Panc1 (cell line): ENCODE results near the gene DCAF10. TPM values are rescaled to one million over a fixed set of nuclear protein-coding genes. Genes with fewer than 3 reads are reported as not detected.

Experiments used
- ATAC-seq: fragments of 200-7000 bp; cut with Tn5 transposase; 2 replicates; pipeline ENCODE4 v1.9.1; 2020; ENCODE audit warnings: mild to moderate bottlenecking, moderate library complexity
- BruUV-seq: library from RNA; stranded (reverse); fragments of 400-500 nt; replicated peaks from 2 replicates; lab custom pipeline; 2021; lab: Mats Ljungman, UMichigan
- CTCF ChIA-PET: fragments of 300-600 bp; sonication (Branson Sonifier 250); formaldehyde crosslinking; loops from one replicate; lab custom pipeline; 2022; ENCODE audit warnings: antibody characterized with exemption; lab: Charles Lee
- POLR2A ChIA-PET: fragments of 300-600 bp; sonication (Branson Sonifier 250); formaldehyde crosslinking; loops from one replicate; lab custom pipeline; 2022; ENCODE audit warnings: antibody characterized with exemption; lab: Charles Lee
- DNase-seq: peaks from one replicate; pipeline ENCODE4 v3.0.0-alpha.2; 2010; ENCODE audit warnings: low read depth, low spot score
- H3K27ac ChIP-seq: 2 replicates; pipeline ENCODE4 v1.5.1; 2011; ENCODE audit warnings: mild to moderate bottlenecking, low read length, inconsistent platforms
- H3K27me3 ChIP-seq: fragments of 200-500 bp; sonication (Bioruptor generic); 2 replicates; pipeline ENCODE4 v1.6.0; 2014; ENCODE audit warnings: low read length, inconsistent platforms; ENCODE audit not compliant: control insufficient read depth, insufficient read depth
- H3K36me3 ChIP-seq: fragments of 200-500 bp; sonication (Bioruptor generic); 2 replicates; pipeline ENCODE4 v1.5.1; 2014; ENCODE audit warnings: inconsistent platforms, mild to moderate bottlenecking, low read length, moderate library complexity; ENCODE audit not compliant: control insufficient read depth, insufficient read depth
- H3K4me1 ChIP-seq: 2 replicates; pipeline ENCODE4 v1.5.1; 2011; ENCODE audit warnings: inconsistent platforms, mild to moderate bottlenecking, low read length, moderate library complexity; ENCODE audit not compliant: control insufficient read depth, insufficient read depth
- H3K4me3 ChIP-seq, 2 experiments: 2 replicates each; pipeline ENCODE4 v1.5.1; 2011 to 2012; ENCODE audit warnings: low read depth in 2 of 2, low read length in 2 of 2, mild to moderate bottlenecking in 2 of 2, inconsistent platforms in 1 of 2, moderate library complexity in 1 of 2
- H3K9me3 ChIP-seq: fragments of 200-500 bp; sonication (Bioruptor generic); 2 replicates; pipeline ENCODE4 v1.5.1; 2014; ENCODE audit warnings: low read depth, mild to moderate bottlenecking, inconsistent platforms, low read length, moderate library complexity; ENCODE audit not compliant: control insufficient read depth, insufficient read depth
- CTCF ChIP-seq: fragments of 450-650 bp; IDR thresholded peaks from 2 replicates; pipeline ENCODE4 v1.5.1; 2017; ENCODE audit warnings: mild to moderate bottlenecking
- POLR2AphosphoS5 ChIP-seq: IDR thresholded peaks from 2 replicates; pipeline ENCODE4 v1.6.1; 2012; ENCODE audit warnings: mild to moderate bottlenecking, low read depth, low read length, moderate library complexity
- REST ChIP-seq, 2 experiments: IDR thresholded peaks; 2 replicates each; pipeline ENCODE4 v1.6.1; 2011 to 2012; ENCODE audit warnings: low read depth in 2 of 2, control low read depth in 1 of 2, low read length in 1 of 2, mild to moderate bottlenecking in 1 of 2, moderate library complexity in 1 of 2; ENCODE audit not compliant: insufficient read depth in 1 of 2
- SIN3A ChIP-seq: IDR thresholded peaks from 2 replicates; pipeline ENCODE4 v1.6.1; 2012; ENCODE audit warnings: low read depth, mild to moderate bottlenecking, low read length, moderate library complexity, borderline replicate concordance; ENCODE audit not compliant: insufficient read depth
- TCF7L2 ChIP-seq: IDR thresholded peaks from 2 replicates; pipeline ENCODE4 v1.6.1; 2011; ENCODE audit warnings: mild to moderate bottlenecking, low read depth, low read length, inconsistent platforms
- in situ Hi-C: cut with HindIII; loops from 2 replicates; pipeline ENCODE4 v1.10.0; 2016; ENCODE audit warnings: low sequenced_read_pairs, low pct_unique_long_range_greater_than_20kb
- intact Hi-C: fragments of 100-400 bp; cut with micrococcal nuclease; formaldehyde crosslinking; loops from one replicate; pipeline ENCODE4 v1.10.0; 2022; ENCODE audit not compliant: unreplicated experiment
- total RNA-seq: library from RNA; stranded (reverse); gene quantifications from one replicate; pipeline ENCODE4 v1.2.1, GENCODE V29; 2021; ENCODE audit not compliant: unreplicated experiment

Gene DCAF10
- total RNA-seq, 1 experiment from 2014 or later, result 18.5 TPM

- intact Hi-C loops, result no loop called here
- in situ Hi-C loops, result no loop called here
- no peak for TF ChIP-seq CTCF
- no peak for TF ChIP-seq TCF7L2
- no peak for TF ChIP-seq REST (IDR thresholded peaks at IDR 0.05; ENCODE audit: insufficient read depth in 1 of 2, low read depth in 2 of 2, low read length in 1 of 2)
- no peak for TF ChIP-seq SIN3A
- TF ChIP-seq POLR2AphosphoS5, result no peak
- Histone ChIP-seq H3K9me3 (no peaks in the 10 kb centered on the region), H3K4me3 (no peak overlapping the region), H3K4me1 (peaks cover 11% of the 10 kb centered on the region), H3K27ac (no peak overlapping the region), H3K27me3 (no peaks in the 10 kb centered on the region), H3K36me3 (peaks cover 11% of the 10 kb centered on the region)
- ChIA-PET POLR2A (no interaction called here), CTCF (no interaction called here)
- ATAC-seq (no peak), DNase-seq (no peak)
- BruUV-seq, result no TSS peak
Measured at GRCh38 chr9:37787059-37787458, 13.5 kb upstream of the DCAF10 start.

GRCh38 chr9:37788332-37788731 is 12.3 kb upstream of the DCAF10 start:
- ChIA-PET CTCF (no interaction called here), POLR2A (no interaction called here)
- DNase-seq (no peak), ATAC-seq (no peak)
- Histone ChIP-seq H3K4me1 (peaks cover 6% of the 10 kb centered on the region), H3K36me3 (peaks cover 5% of the 10 kb centered on the region), H3K27me3 (no peaks in the 10 kb centered on the region), H3K27ac (no peak overlapping the region), H3K9me3 (no peaks in the 10 kb centered on the region), H3K4me3 (no peak overlapping the region)
- intact Hi-C loops (no loop called here), in situ Hi-C loops (no loop called here)
- BruUV-seq, result no TSS peak
- no peak for TF ChIP-seq CTCF
- no peak for TF ChIP-seq SIN3A
- no peak for TF ChIP-seq REST (IDR thresholded peaks at IDR 0.05; ENCODE audit: insufficient read depth in 1 of 2, low read depth in 2 of 2, low read length in 1 of 2)
- TF ChIP-seq TCF7L2, result no peak
- TF ChIP-seq POLR2AphosphoS5, result no peak
